DND-41 (cell line): ENCODE results near the gene GAPT.
A peak's percentile ranks its signal among the peaks of the same experiment; 100 is the strongest.

Experiments used
- ATAC-seq: fragments of 200-7000 bp; cut with Tn5 transposase; 3 replicates; pipeline ENCODE4 v1.9.1; 2021; ENCODE audit warnings: low read depth; ENCODE audit not compliant: insufficient read depth
- DNase-seq: peaks from one replicate; pipeline ENCODE4 v3.0.0-alpha.2; 2020
- H2AFZ ChIP-seq: 2 replicates; pipeline ENCODE4 v1.6.0; 2012; ENCODE audit warnings: low read depth, low read length
- H3K27ac ChIP-seq: 2 replicates; pipeline ENCODE4 v1.5.1; 2012; ENCODE audit warnings: low read length, inconsistent platforms
- H3K27me3 ChIP-seq: fragments of 200-600 bp; sonication (generic); 2 replicates; pipeline ENCODE4 v1.6.0; 2012; ENCODE audit warnings: low read length, mild to moderate bottlenecking, inconsistent platforms; ENCODE audit not compliant: insufficient read depth, poor library complexity
- H3K36me3 ChIP-seq: 2 replicates; pipeline ENCODE4 v1.5.1; 2012; ENCODE audit warnings: low read length, inconsistent platforms; ENCODE audit not compliant: insufficient read depth
- H3K4me1 ChIP-seq: 2 replicates; pipeline ENCODE4 v1.5.1; 2012; ENCODE audit warnings: mild to moderate bottlenecking, low read length; ENCODE audit not compliant: insufficient read depth
- H3K4me2 ChIP-seq: 2 replicates; pipeline ENCODE4 v1.6.0; 2012; ENCODE audit warnings: mild to moderate bottlenecking, moderate library complexity, low read length, inconsistent platforms; ENCODE audit not compliant: insufficient read depth
- H3K4me3 ChIP-seq, 2 experiments: fragments of 200-600 bp in 1 of 2; shearing (Covaris generic) in 1 of 2; 2 replicates each; pipeline ENCODE4 v1.5.1; 2012 to 2016; ENCODE audit warnings: inconsistent platforms in 2 of 2, low read length in 2 of 2, mild to moderate bottlenecking in 2 of 2, low read depth in 1 of 2, moderate library complexity in 1 of 2
- H3K79me2 ChIP-seq: 2 replicates; pipeline ENCODE4 v1.6.0; 2012; ENCODE audit warnings: low read length, inconsistent platforms; ENCODE audit not compliant: insufficient read depth
- H3K9ac ChIP-seq: 2 replicates; pipeline ENCODE4 v1.6.0; 2012; ENCODE audit warnings: low read depth, mild to moderate bottlenecking, inconsistent platforms, low read length, moderate library complexity
- H3K9me3 ChIP-seq: 2 replicates; pipeline ENCODE4 v1.5.1; 2012; ENCODE audit warnings: low read length, moderate library complexity, mild to moderate bottlenecking, inconsistent platforms; ENCODE audit not compliant: insufficient read depth, severe bottlenecking
- H4K20me1 ChIP-seq: 2 replicates; pipeline ENCODE4 v1.6.0; 2012; ENCODE audit warnings: low read length; ENCODE audit not compliant: insufficient read depth
- EZH2 ChIP-seq: IDR thresholded peaks from 3 replicates; pipeline ENCODE4 v1.6.1; 2012; ENCODE audit warnings: borderline replicate concordance, low read depth, mild to moderate bottlenecking, moderate library complexity, low read length, inconsistent platforms; ENCODE audit not compliant: severe bottlenecking
- TF ChIP-seq, protein P1 (sequence below): IDR thresholded peaks from 2 replicates; pipeline ENCODE4 v1.5.1; 2012; ENCODE audit warnings: borderline replicate concordance, low read length, moderate library complexity, mild to moderate bottlenecking; ENCODE audit not compliant: poor library complexity, severe bottlenecking; ENCODE audit errors: extremely low read depth

The GAPT gene

DNA sequence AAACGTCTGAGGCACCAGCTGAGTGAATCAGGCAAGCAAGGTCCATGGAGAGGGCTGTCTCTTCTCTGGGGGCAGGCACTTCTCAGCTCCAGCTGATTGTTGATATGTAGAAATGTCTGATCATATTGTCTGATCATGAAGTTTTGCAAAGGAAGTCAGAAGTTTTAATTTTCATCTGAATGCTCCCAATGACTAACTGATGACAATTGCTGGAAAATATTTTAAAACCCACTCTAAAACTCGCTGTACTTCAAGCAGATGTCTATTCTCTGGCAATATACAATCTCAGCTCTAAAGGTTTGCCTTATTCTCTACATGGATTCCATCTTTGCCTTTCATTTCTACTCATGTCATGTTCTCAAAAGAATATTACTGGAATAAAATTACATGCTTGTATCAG lies 44.0 kb upstream of the GAPT start:
- Histone ChIP-seq H3K79me2 (no peaks in the 10 kb centered on the region), H3K4me1 (no peaks in the 10 kb centered on the region), H3K27me3 (no peaks in the 10 kb centered on the region), H4K20me1 (no peaks in the 10 kb centered on the region), H3K9ac (no peak overlapping the region), H2AFZ (no peak overlapping the region), H3K36me3 (no peaks in the 10 kb centered on the region), H3K4me3 (no peak overlapping the region), H3K9me3 (no peaks in the 10 kb centered on the region), H3K27ac (no peak overlapping the region), H3K4me2 (no peak overlapping the region)
- TF ChIP-seq, protein P1, sequence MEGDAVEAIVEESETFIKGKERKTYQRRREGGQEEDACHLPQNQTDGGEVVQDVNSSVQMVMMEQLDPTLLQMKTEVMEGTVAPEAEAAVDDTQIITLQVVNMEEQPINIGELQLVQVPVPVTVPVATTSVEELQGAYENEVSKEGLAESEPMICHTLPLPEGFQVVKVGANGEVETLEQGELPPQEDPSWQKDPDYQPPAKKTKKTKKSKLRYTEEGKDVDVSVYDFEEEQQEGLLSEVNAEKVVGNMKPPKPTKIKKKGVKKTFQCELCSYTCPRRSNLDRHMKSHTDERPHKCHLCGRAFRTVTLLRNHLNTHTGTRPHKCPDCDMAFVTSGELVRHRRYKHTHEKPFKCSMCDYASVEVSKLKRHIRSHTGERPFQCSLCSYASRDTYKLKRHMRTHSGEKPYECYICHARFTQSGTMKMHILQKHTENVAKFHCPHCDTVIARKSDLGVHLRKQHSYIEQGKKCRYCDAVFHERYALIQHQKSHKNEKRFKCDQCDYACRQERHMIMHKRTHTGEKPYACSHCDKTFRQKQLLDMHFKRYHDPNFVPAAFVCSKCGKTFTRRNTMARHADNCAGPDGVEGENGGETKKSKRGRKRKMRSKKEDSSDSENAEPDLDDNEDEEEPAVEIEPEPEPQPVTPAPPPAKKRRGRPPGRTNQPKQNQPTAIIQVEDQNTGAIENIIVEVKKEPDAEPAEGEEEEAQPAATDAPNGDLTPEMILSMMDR: no peak
- TF ChIP-seq EZH2: no peak
- no peak for ATAC-seq
- no peak for DNase-seq

DNA sequence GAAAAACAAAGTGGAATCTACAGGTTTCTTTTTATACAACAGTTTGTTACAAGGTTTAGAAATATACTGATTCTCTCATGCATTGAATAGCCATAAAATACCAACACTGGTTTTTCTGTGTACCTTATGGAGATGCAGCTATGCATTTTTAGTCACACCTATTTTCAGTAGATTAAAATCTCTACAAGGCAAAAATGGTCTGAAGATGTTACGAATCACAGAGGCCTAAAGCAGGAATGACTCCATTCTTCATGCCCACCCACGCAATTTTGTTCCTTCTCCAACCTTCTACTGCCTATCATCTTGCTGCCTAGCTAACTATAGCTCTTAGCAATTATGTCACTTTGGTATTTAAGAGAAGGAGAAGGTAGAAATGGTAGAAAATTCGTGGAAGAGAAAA lies 41.2 kb upstream of the GAPT start:
- no peak overlapping the region for H3K27ac ChIP-seq
- H3K36me3 ChIP-seq: peaks cover 4% of the 10 kb centered on the region
- no peak overlapping the region for H3K4me3 ChIP-seq
- TF ChIP-seq, protein P1: no peak
- no peak for TF ChIP-seq EZH2
- DNase-seq: no peak
- ATAC-seq: no peak
- H3K4me1 ChIP-seq: no peaks in the 10 kb centered on the region
- H2AFZ ChIP-seq: no peak overlapping the region
- H3K27me3 ChIP-seq: no peaks in the 10 kb centered on the region
- H3K9me3 ChIP-seq: no peaks in the 10 kb centered on the region
- H4K20me1 ChIP-seq: no peaks in the 10 kb centered on the region
- H3K9ac ChIP-seq: no peak overlapping the region
- H3K4me2 ChIP-seq: no peak overlapping the region
- no peaks in the 10 kb centered on the region for H3K79me2 ChIP-seq

DNA sequence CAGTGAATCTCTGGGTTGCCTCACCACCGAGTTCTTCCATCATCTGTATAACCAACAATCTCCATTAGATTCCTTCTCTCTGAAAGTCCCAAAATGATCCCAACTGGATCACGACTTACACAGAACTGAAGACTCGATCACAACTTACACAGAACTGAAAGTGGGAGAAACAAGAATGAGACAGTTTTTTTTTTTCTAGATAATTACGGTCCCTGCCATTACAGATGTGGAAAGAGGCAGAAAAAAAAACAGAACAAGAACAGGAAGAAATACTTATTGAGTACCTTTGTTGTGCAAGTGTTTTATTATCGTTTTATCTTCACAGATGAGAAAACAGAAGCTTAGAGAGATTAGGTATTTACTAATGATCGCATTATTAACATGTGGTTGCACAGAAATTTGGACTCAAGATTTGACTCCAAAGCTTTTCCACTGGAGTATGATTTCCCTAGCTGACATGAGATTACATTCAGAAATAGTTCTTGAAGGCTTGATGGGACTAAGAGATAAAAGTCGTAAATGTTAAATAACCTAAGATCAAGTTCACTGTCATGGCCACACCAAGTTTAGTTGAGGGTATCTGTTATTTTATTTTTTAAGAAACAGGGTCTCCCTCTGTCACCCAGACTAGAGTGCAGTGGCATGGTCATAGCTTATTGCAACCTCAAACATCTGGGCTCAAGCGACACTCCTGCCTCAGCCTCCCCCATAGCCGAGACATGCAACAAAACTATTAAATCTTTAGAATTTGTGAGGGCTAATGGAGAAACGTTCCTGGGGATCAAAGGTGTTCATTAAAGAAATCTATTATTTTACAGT lies 40.2 kb upstream of the GAPT start:
- no peak for ATAC-seq
- no peaks in the 10 kb centered on the region for H3K79me2 ChIP-seq
- TF ChIP-seq, protein P1: no peak
- no peak for TF ChIP-seq EZH2
- H3K4me2 ChIP-seq: no peak overlapping the region
- no peak for DNase-seq
- H3K4me1 ChIP-seq: no peaks in the 10 kb centered on the region
- H3K4me3 ChIP-seq: no peak overlapping the region
- H2AFZ ChIP-seq: peak overlapping the region; percentile 29; the same call in 1 of the 2 replicates
- no peaks in the 10 kb centered on the region for H3K27me3 ChIP-seq
- no peaks in the 10 kb centered on the region for H4K20me1 ChIP-seq
- peaks cover 13% of the 10 kb centered on the region for H3K36me3 ChIP-seq
- H3K9me3 ChIP-seq: no peaks in the 10 kb centered on the region
- no peak overlapping the region for H3K27ac ChIP-seq
- H3K9ac ChIP-seq: no peak overlapping the region
